Sigmoid colon (tissue), 7 donors: ENCODE measurements around the gene ZSCAN9. TPM values are rescaled to one million over a fixed set of nuclear protein-coding genes. Genes with fewer than 3 reads are reported as not detected.
A peak's percentile ranks its signal among the peaks of the same experiment; 100 is the strongest.

ENCODE experiments used
- DNase-seq: peaks from one replicate; pipeline ENCODE4 v3.0.0-alpha.2; 2019
- H3K27ac ChIP-seq, 4 donors: fragments of 200-600 bp; sonication (generic); one replicate each; pipeline ENCODE4 v1.5.1; 2016 to 2019; ENCODE audit warnings: mild to moderate bottlenecking in 1 of 4
- H3K27me3 ChIP-seq, 3 donors: fragments of 200-600 bp; sonication (generic); one replicate each; pipeline ENCODE4 v1.5.1; 2019; ENCODE audit warnings: mild to moderate bottlenecking in 1 of 3
- H3K36me3 ChIP-seq, 4 donors: fragments of 200-600 bp; sonication (generic); one replicate each; pipeline ENCODE4 v1.5.1; 2016 to 2019
- H3K4me1 ChIP-seq, 4 donors: fragments of 200-600 bp; sonication (generic); one replicate each; pipeline ENCODE4 v1.5.1; 2017 to 2019
- H3K4me3 ChIP-seq, 4 donors: fragments of 200-600 bp; sonication (generic); one replicate each; pipeline ENCODE4 v1.5.1; 2017 to 2019; ENCODE audit warnings: mild to moderate bottlenecking in 2 of 4, moderate library complexity in 1 of 4
- H3K9me3 ChIP-seq, 4 donors: fragments of 200-600 bp in 3 of 4; sonication (generic) in 3 of 4; one replicate each; pipeline versions ENCODE4 v1.5.1 to v1.6.1; 2013 to 2019
- CTCF ChIP-seq, 4 experiments: fragments of 450-650 bp in 3 of 4; fragments of 200-600 bp in 1 of 4; IDR thresholded peaks; one replicate each; pipeline ENCODE4 v1.5.1; 2016 to 2019; ENCODE audit warnings: antibody characterized with exemption in 4 of 4, mild to moderate bottlenecking in 3 of 4, moderate library complexity in 2 of 4
- EP300 ChIP-seq, 4 donors: sonication (generic); formaldehyde crosslinking; IDR thresholded peaks; one replicate each; pipeline ENCODE4 v1.6.1; 2017; ENCODE audit warnings: antibody characterized with exemption in 4 of 4
- POLR2A ChIP-seq, 2 donors: fragments of 450-650 bp; IDR thresholded peaks; one replicate each; pipeline ENCODE4 v1.6.1; 2016; ENCODE audit warnings: antibody characterized with exemption in 2 of 2, mild to moderate bottlenecking in 2 of 2, moderate library complexity in 2 of 2
- POLR2AphosphoS5 ChIP-seq, 4 donors: sonication (generic); formaldehyde crosslinking; IDR thresholded peaks; one replicate each; pipeline ENCODE4 v1.6.1; 2017; ENCODE audit warnings: antibody characterized with exemption in 4 of 4
- WGBS, 2 donors: extraction: QIAGEN DNeasy Blood & Tissue Kit; methylation state at CpG; one replicate each; pipeline ENCODE4 v1.1.7; 2013; 5-methylcytosine and 5-hydroxymethylcytosine counted together
- intact Hi-C: fragments of 100-400 bp; cut with DNase I; formaldehyde crosslinking; loops from one replicate; pipeline ENCODE4 v1.15.1; 2023
- polyA plus RNA-seq, 3 donors: library from polyadenylated mRNA; stranded (reverse); fragments of 200-250 nt; gene quantifications; one replicate each; pipeline ENCODE4 v1.2.3, GENCODE V29; 2013
- total RNA-seq, 4 donors: library from RNA; depleted of rRNA; stranded (reverse); fragments of >200 nt; gene quantifications; one replicate each; pipeline ENCODE4 v1.1.0, GENCODE V29; 2016
- donor health status: healthy with polysubstance abuse.
- donor health status: Bipolar disorder and iron deficiency.
- donor health status: healthy.

Gene ZSCAN9
- total and polyA plus RNA-seq, 7 donors, result 1.8 to 15.1 (median 14.0) TPM

- peak overlapping the region; percentile 43 to 66 (median 64) for H3K27ac ChIP-seq
- peak overlapping the region; percentile 74 to 85 (median 75) for H3K4me3 ChIP-seq
- no peaks in the 10 kb centered on the region for H3K9me3 ChIP-seq
- DNase-seq, result no peak
- intact Hi-C loops, result no loop called here
- TF ChIP-seq POLR2AphosphoS5 (IDR thresholded peaks at IDR 0.05) (no peak), POLR2A (IDR thresholded peaks at IDR 0.05) (no peak), CTCF (IDR thresholded peaks at IDR 0.05) (no peak), EP300 (IDR thresholded peaks at IDR 0.05) (no peak)
- no peaks in the 10 kb centered on the region for H3K27me3 ChIP-seq
- H3K36me3 ChIP-seq, result peaks cover 0 to 25% (median 3%) of the 10 kb centered on the region in 4 donors
- 0% methylated on average over 25 of the region's 25 CpGs for WGBS, 2 donors
- H3K4me1 ChIP-seq, result peaks cover 0 to 19% (median 18%) of the 10 kb centered on the region in 4 donors
Measured at GRCh38 chr6:28251661-28252008, 26.6 kb downstream of the ZSCAN9 start.

- H3K36me3 ChIP-seq, result peaks cover 0 to 18% (median 2%) of the 10 kb centered on the region in 4 donors
- peak within 1 kb of the TSS; percentile 43 to 66 (median 64) for H3K27ac ChIP-seq
- peak; percentile 82 for DNase-seq
- intact Hi-C loops, result no loop called here
- peak within 1 kb of the TSS; percentile 74 to 85 (median 75) for H3K4me3 ChIP-seq
- no peaks in the 10 kb centered on the region for H3K9me3 ChIP-seq
- no peaks in the 10 kb centered on the region for H3K27me3 ChIP-seq
- 5 to 8% methylated on average over 14 of the region's 14 CpGs for WGBS, 2 donors
- H3K4me1 ChIP-seq, result peaks cover 0 to 19% (median 18%) of the 10 kb centered on the region in 4 donors
- no peak for TF ChIP-seq CTCF (IDR thresholded peaks at IDR 0.05)
- TF ChIP-seq EP300 (IDR thresholded peaks at IDR 0.05), result no peak
- peak in 3 of 4 donors; percentile 30 to 53 (median 31) for TF ChIP-seq POLR2AphosphoS5 (IDR thresholded peaks at IDR 0.05)
- no peak for TF ChIP-seq POLR2A (IDR thresholded peaks at IDR 0.05)
Measured at GRCh38 chr6:28252009-28252975, 27.2 kb downstream of the ZSCAN9 start, which contains the start of gene ZKSCAN4. Gene ZKSCAN4 (minus strand): TSS chr6:28252269. CDS start chr6:28251980, 289 bp downstream.

- no peak overlapping the region for H3K27ac ChIP-seq
- peaks cover 0 to under 1% (median 0%) of the 10 kb centered on the region in 4 donors for H3K36me3 ChIP-seq
- no peak for DNase-seq
- no peak for TF ChIP-seq EP300 (IDR thresholded peaks at IDR 0.05)
- TF ChIP-seq POLR2AphosphoS5 (IDR thresholded peaks at IDR 0.05), result no peak
- no peak for TF ChIP-seq CTCF (IDR thresholded peaks at IDR 0.05)
- no peak for TF ChIP-seq POLR2A (IDR thresholded peaks at IDR 0.05)
- WGBS, 2 donors, result 86 to 89% methylated on average over 1 of the region's 1 CpG
- peaks cover 0 to 21% (median 20%) of the 10 kb centered on the region in 4 donors for H3K4me1 ChIP-seq
- H3K27me3 ChIP-seq, result no peaks in the 10 kb centered on the region
- no peak overlapping the region for H3K4me3 ChIP-seq
- H3K9me3 ChIP-seq, result no peaks in the 10 kb centered on the region
- intact Hi-C loops, result no loop called here
Measured at GRCh38 chr6:28254121-28254519, 29.0 kb downstream of the ZSCAN9 start.

GRCh38 chr6:28257042-28257441, 32.0 kb downstream of the ZSCAN9 start:
- intact Hi-C loops, result no loop called here
- no peak for DNase-seq
- Histone ChIP-seq H3K9me3 (no peaks in the 10 kb centered on the region), H3K27ac (no peak overlapping the region), H3K36me3 (no peaks in the 10 kb centered on the region), H3K4me3 (no peak overlapping the region), H3K27me3 (no peaks in the 10 kb centered on the region), H3K4me1 (peaks cover 0 to 16% (median 13%) of the 10 kb centered on the region in 4 donors)
- TF ChIP-seq EP300 (IDR thresholded peaks at IDR 0.05), result no peak
- TF ChIP-seq CTCF (IDR thresholded peaks at IDR 0.05), result no peak
- no peak for TF ChIP-seq POLR2A (IDR thresholded peaks at IDR 0.05)
- TF ChIP-seq POLR2AphosphoS5 (IDR thresholded peaks at IDR 0.05), result no peak
- 0 to 8% methylated on average over 1 of the region's 1 CpG for WGBS, 2 donors
